SK-N-SH (cell line): ENCODE data around the gene SAMD14. TPM values are rescaled to one million over a fixed set of nuclear protein-coding genes. Genes with fewer than 3 reads are reported as not detected.

ENCODE experiments used
- CHD2 ChIP-seq: fragments of 150-350 bp; IDR thresholded peaks from 2 replicates; pipeline ENCODE4 v1.6.1; 2018; ENCODE audit warnings: low read length; ENCODE audit not compliant: partially characterized antibody
- EZH2phosphoT487 ChIP-seq: fragments of 200-600 bp; sonication (generic); IDR thresholded peaks from 2 replicates; pipeline ENCODE4 v1.6.1; 2017; ENCODE audit warnings: low read depth, mixed run types, mild to moderate bottlenecking, antibody characterized with exemption, moderate library complexity, borderline replicate concordance
- FOSL2 ChIP-seq: IDR thresholded peaks from 2 replicates; pipeline ENCODE4 v1.4.0; 2012; ENCODE audit warnings: low read depth, mild to moderate bottlenecking, moderate library complexity, borderline replicate concordance
- FOXJ3 ChIP-seq: sonication (generic); formaldehyde crosslinking; IDR thresholded peaks from 2 replicates; pipeline ENCODE4 v1.5.1; 2020; ENCODE audit warnings: mild to moderate bottlenecking, missing genetic modification reagents
- FOXM1 ChIP-seq: IDR thresholded peaks from 2 replicates; pipeline ENCODE4 v1.4.0; 2012; ENCODE audit warnings: low read depth, mild to moderate bottlenecking
- GATA2 ChIP-seq: sonication (generic); formaldehyde crosslinking; IDR thresholded peaks from 2 replicates; pipeline ENCODE4 v1.5.0; 2020; ENCODE audit warnings: mild to moderate bottlenecking, missing genetic modification reagents
- JUND ChIP-seq: IDR thresholded peaks from 2 replicates; pipeline ENCODE4 v1.4.0; 2012
- MXI1 ChIP-seq: IDR thresholded peaks from 2 replicates; pipeline ENCODE4 v1.6.1; 2012; ENCODE audit warnings: mild to moderate bottlenecking, low read depth, low read length, improper control_type of control experiment
- NRF1 ChIP-seq: IDR thresholded peaks from 2 replicates; pipeline ENCODE4 v1.6.1; 2012; ENCODE audit warnings: low read depth, mild to moderate bottlenecking, low read length
- PBX3 ChIP-seq: IDR thresholded peaks from 2 replicates; pipeline ENCODE4; 2012
- POLR2AphosphoS5 ChIP-seq: IDR thresholded peaks from 2 replicates; pipeline ENCODE4 v1.6.1; 2012; ENCODE audit warnings: low read depth, low read length
- RAD21 ChIP-seq: IDR thresholded peaks from 2 replicates; pipeline ENCODE4 v1.6.1; 2012; ENCODE audit warnings: mild to moderate bottlenecking, low read length
- RCOR1 ChIP-seq: fragments of 150-350 bp; IDR thresholded peaks from 2 replicates; pipeline ENCODE4 v1.6.1; 2017; ENCODE audit warnings: antibody characterized with exemption, low read length
- REST ChIP-seq: IDR thresholded peaks from 2 replicates; pipeline ENCODE4 v1.6.1; 2012; ENCODE audit warnings: mild to moderate bottlenecking, low read depth, low read length, moderate library complexity
- SIN3A ChIP-seq: IDR thresholded peaks from 2 replicates; pipeline ENCODE4 v1.6.1; 2012; ENCODE audit warnings: low read depth, mild to moderate bottlenecking, low read length, moderate library complexity, borderline replicate concordance
- TAF1 ChIP-seq: IDR thresholded peaks from 2 replicates; pipeline ENCODE4 v1.6.1; 2012; ENCODE audit warnings: low read depth, mild to moderate bottlenecking, low read length, moderate library complexity, borderline replicate concordance
- TCF12 ChIP-seq: IDR thresholded peaks from 2 replicates; pipeline ENCODE4 v1.4.0; 2012
- USF2 ChIP-seq: fragments of 150-350 bp; IDR thresholded peaks from 2 replicates; pipeline ENCODE4 v1.6.1; 2017; ENCODE audit warnings: antibody characterized with exemption, low read length, low read depth, borderline replicate concordance
- ZBTB33 ChIP-seq: IDR thresholded peaks from 2 replicates; pipeline ENCODE4 v1.4.0; 2012; ENCODE audit warnings: low read depth, borderline replicate concordance
- polyA plus RNA-seq, 3 experiments: library from polyadenylated mRNA; depleted of rRNA; stranded (reverse); fragments of >200 nt; gene quantifications; 2 replicates each; pipeline ENCODE4 v1.2.3, GENCODE V29; 2012

The SAMD14 gene
- polyA plus RNA-seq, 1 of the 3 experiments (the other 2 are of a cell fraction), result 3.4 TPM

GRCh38 chr17:50151041-50151936 lies 21.3 kb upstream of the SAMD14 start (continued):
- TF ChIP-seq PBX3 (peak; percentile 51), FOSL2 (no peak), TCF12 (no peak; the same call in 1 of the 2 replicates), EZH2phosphoT487 (no peak), POLR2AphosphoS5 (peak; percentile 51), TAF1 (peak; percentile 95), SIN3A (peak; percentile 91; the same call in 1 of the 2 replicates), REST (peak; percentile 72), RAD21 (peak; percentile 19; the same call in 1 of the 2 replicates), NRF1 (no peak), JUND (no peak), GATA2 (CRISPR knock-in tag) (no peak), USF2 (no peak), CHD2 (peak; percentile 86), RCOR1 (peak; percentile 64), MXI1 (peak; percentile 52; the same call in 1 of the 2 replicates), ZBTB33 (no peak), FOXJ3 (CRISPR knock-in tag) (0 out of 2 replicates have a peak, but pooled peaks have one; percentile 29), FOXM1 (0 out of 2 replicates have a peak, but pooled peaks have one; percentile 4)
